ENCODE results near the gene CARTPT. TPM values are rescaled to one million over a fixed set of nuclear protein-coding genes. Genes with fewer than 3 reads are reported as not detected.

The CARTPT gene
- total RNA-seq, 2 experiments from 2014 or later = not detected

DNA sequence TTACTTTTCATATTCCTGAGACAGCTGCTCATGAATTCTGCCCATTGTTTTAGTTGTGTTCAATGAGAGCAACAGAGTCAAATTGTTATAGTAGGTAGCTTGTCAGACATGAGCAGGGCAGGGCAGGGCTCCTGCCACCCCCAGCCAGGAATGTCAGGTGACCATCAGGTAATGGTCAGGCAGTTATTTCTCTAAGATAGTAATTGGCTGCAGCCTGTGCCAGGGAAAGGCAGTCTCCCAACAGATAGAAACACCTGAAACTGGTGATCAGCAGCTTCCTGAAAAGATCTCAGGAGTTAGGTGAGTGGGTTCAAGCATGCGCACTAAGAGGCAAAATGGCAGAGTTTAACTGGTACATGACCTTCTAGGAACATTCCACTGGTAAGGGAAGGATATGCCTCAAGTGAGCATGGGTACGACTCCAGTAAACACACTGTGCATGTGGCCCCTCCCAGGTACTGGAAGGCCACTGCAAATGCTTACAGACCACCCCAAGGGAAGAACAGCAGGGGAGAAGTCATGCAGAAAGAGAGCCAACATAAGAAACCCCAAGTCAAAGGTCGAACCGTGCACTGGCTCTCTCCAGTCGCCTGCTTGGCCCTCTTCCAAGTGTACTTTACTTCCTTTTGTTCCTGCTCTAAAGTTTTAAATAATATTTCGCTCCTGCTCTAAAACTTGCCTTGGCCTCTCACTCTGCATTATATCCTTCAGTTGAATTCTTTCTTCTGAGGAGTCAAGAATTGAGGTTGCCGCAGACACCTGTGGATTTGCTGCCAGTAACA is 25.1 kb downstream of the CARTPT start:
- CTCF ChIA-PET = interaction anchor here (1.5 kb wide), 1 partner anchor 269 kb away, joined by 3 read pairs; no protein-coding TSS in a partner anchor
- H3K27me3 Mint-ChIP-seq = peaks cover 12% of the 10 kb centered on the region
- no peak for DNase-seq
- H3K4me3 Mint-ChIP-seq = no peak overlapping the region
- POLR2A ChIA-PET = no interaction called here
- H3K9me3 Mint-ChIP-seq = no peaks in the 10 kb centered on the region
- H3K27ac Mint-ChIP-seq = no peak overlapping the region
- H3K4me1 Mint-ChIP-seq = no peaks in the 10 kb centered on the region
- H3K36me3 Mint-ChIP-seq (ENCODE audit: low read depth) = no peaks in the 10 kb centered on the region

DNA sequence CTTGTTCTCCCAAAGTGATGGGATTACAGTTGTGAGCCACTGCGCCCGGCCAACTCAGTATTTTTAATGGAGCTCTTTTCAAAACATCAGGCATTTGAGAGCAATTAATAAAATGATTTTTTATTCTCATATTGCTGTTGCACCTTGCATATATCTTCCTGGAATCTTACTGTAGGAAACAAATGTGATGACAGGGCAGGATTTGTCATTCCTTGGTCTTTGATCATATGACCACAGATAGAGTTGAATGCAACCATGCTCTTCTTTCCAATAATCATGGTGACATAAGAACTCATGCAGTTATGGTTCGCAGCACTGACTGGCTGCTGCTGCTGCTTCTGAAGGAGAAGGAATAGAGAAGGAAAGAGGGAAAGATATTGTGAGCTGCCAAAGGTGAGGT is 28.1 kb downstream of the CARTPT start:
- H3K27ac Mint-ChIP-seq = no peak overlapping the region
- ChIA-PET POLR2A (no interaction called here), CTCF (no interaction called here)
- no peak overlapping the region for H3K4me3 Mint-ChIP-seq
- H3K4me1 Mint-ChIP-seq = no peaks in the 10 kb centered on the region
- H3K27me3 Mint-ChIP-seq = peaks cover 9% of the 10 kb centered on the region
- no peak for DNase-seq
- no peaks in the 10 kb centered on the region for H3K9me3 Mint-ChIP-seq
- no peaks in the 10 kb centered on the region for H3K36me3 Mint-ChIP-seq (ENCODE audit: low read depth)

GRCh38 chr5:71748360-71748759 is 29.3 kb downstream of the CARTPT start:
- H3K4me1 Mint-ChIP-seq = no peaks in the 10 kb centered on the region
- H3K27ac Mint-ChIP-seq = no peak overlapping the region
- no peak for DNase-seq
- no peaks in the 10 kb centered on the region for H3K36me3 Mint-ChIP-seq (ENCODE audit: low read depth)
- H3K27me3 Mint-ChIP-seq = peaks cover 4% of the 10 kb centered on the region
- H3K9me3 Mint-ChIP-seq = no peaks in the 10 kb centered on the region
- POLR2A ChIA-PET = no interaction called here
- CTCF ChIA-PET = no interaction called here
- H3K4me3 Mint-ChIP-seq = no peak overlapping the region

DNA sequence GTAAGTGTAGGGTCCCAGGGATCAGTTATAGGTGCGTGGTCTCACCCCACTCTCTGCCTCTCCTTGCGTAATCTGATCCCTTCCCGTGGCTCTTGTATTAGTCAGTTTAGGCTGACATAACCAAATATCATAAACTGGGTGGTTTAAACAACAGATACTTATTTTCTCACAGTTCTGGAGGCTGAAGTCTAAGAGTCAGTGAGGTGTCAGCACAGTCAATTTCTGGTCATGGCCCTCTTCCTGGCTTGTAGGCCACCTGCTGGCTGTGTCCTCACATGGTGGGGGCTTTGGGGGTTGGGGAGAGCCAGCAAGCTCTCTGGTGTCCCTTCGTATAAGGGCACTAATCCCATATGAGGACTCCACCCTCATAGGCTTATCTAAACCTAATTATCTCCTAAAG is 32.3 kb downstream of the CARTPT start:
- H3K36me3 Mint-ChIP-seq (ENCODE audit: low read depth) = no peaks in the 10 kb centered on the region
- CTCF ChIA-PET = no interaction called here
- POLR2A ChIA-PET = no interaction called here
- H3K4me1 Mint-ChIP-seq = no peaks in the 10 kb centered on the region
- H3K4me3 Mint-ChIP-seq = no peak overlapping the region
- H3K27me3 Mint-ChIP-seq = peaks cover 2% of the 10 kb centered on the region
- DNase-seq = no peak
- H3K9me3 Mint-ChIP-seq = no peaks in the 10 kb centered on the region
- H3K27ac Mint-ChIP-seq = no peak overlapping the region

GRCh38 chr5:71752441-71753190 is 33.5 kb downstream of the CARTPT start:
- Mint-ChIP-seq H3K4me3 (no peak overlapping the region), H3K9me3 (no peaks in the 10 kb centered on the region), H3K4me1 (peaks cover 2% of the 10 kb centered on the region), H3K36me3 (ENCODE audit: low read depth) (no peaks in the 10 kb centered on the region), H3K27me3 (peaks cover 2% of the 10 kb centered on the region), H3K27ac (no peak overlapping the region)
- ChIA-PET CTCF (no interaction called here), POLR2A (no interaction called here)
- no peak for DNase-seq

GRCh38 chr5:71757590-71758543 is 38.8 kb downstream of the CARTPT start:
- no peaks in the 10 kb centered on the region for H3K9me3 Mint-ChIP-seq
- peaks cover 2% of the 10 kb centered on the region for H3K4me1 Mint-ChIP-seq
- H3K27me3 Mint-ChIP-seq = peaks cover 7% of the 10 kb centered on the region
- POLR2A ChIA-PET = interaction anchor here (1.1 kb wide), 1 partner anchor 282 kb away, joined by 6 read pairs; no protein-coding TSS in a partner anchor
- DNase-seq = peak; percentile 58
- CTCF ChIA-PET = interaction anchor here (0.8 to 3.6 kb wide), 10 partner anchors 12 to 284 kb away, joined by 3 to 23 read pairs (median 4); partner anchors contain the start of gene MCCC2
- no peaks in the 10 kb centered on the region for H3K36me3 Mint-ChIP-seq (ENCODE audit: low read depth)
- H3K4me3 Mint-ChIP-seq = no peak overlapping the region
- H3K27ac Mint-ChIP-seq = no peak overlapping the region

GRCh38 chr5:71762826-71763225 is 43.8 kb downstream of the CARTPT start:
- Mint-ChIP-seq H3K9me3 (no peaks in the 10 kb centered on the region), H3K27me3 (peaks cover 10% of the 10 kb centered on the region), H3K27ac (no peak overlapping the region), H3K4me3 (no peak overlapping the region), H3K36me3 (ENCODE audit: low read depth) (no peaks in the 10 kb centered on the region), H3K4me1 (no peaks in the 10 kb centered on the region)
- ChIA-PET POLR2A (no interaction called here), CTCF (no interaction called here)
- DNase-seq = no peak

- POLR2A ChIA-PET = no interaction called here
- Mint-ChIP-seq H3K36me3 (ENCODE audit: low read depth) (no peaks in the 10 kb centered on the region), H3K27ac (no peak overlapping the region), H3K4me3 (no peak overlapping the region), H3K9me3 (no peaks in the 10 kb centered on the region), H3K27me3 (peaks cover 10% of the 10 kb centered on the region), H3K4me1 (no peaks in the 10 kb centered on the region)
- DNase-seq = no peak
- CTCF ChIA-PET = interaction anchor here (0.7 kb wide), 1 partner anchor 537 kb away, joined by 3 read pairs; no protein-coding TSS in a partner anchor
Observed at GRCh38 chr5:71767661-71768060, 48.6 kb downstream of the CARTPT start.

- ChIA-PET POLR2A (no interaction called here), CTCF (interaction anchor here (0.7 to 1.1 kb wide), 2 partner anchors 11 to 197 kb away, joined by 3 to 6 read pairs; no protein-coding TSS in a partner anchor)
- Mint-ChIP-seq H3K27ac (no peak overlapping the region), H3K4me1 (no peaks in the 10 kb centered on the region), H3K36me3 (ENCODE audit: low read depth) (no peaks in the 10 kb centered on the region), H3K4me3 (no peak overlapping the region), H3K27me3 (peaks cover 22% of the 10 kb centered on the region), H3K9me3 (no peaks in the 10 kb centered on the region)
- no peak for DNase-seq
Observed at GRCh38 chr5:71769287-71769686, 50.2 kb downstream of the CARTPT start.

- Mint-ChIP-seq H3K4me1 (no peaks in the 10 kb centered on the region), H3K27ac (no peak overlapping the region), H3K9me3 (no peaks in the 10 kb centered on the region), H3K36me3 (ENCODE audit: low read depth) (no peaks in the 10 kb centered on the region), H3K27me3 (peaks cover 23% of the 10 kb centered on the region), H3K4me3 (no peak overlapping the region)
- ChIA-PET CTCF (interaction anchor here (1.1 kb wide), 1 partner anchor 12 kb away, joined by 6 read pairs; no protein-coding TSS in a partner anchor), POLR2A (no interaction called here)
- no peak for DNase-seq
Observed at GRCh38 chr5:71770381-71770780, 51.3 kb downstream of the CARTPT start.

Measured in activated CD4-positive, alpha-beta memory T cell treated with anti-CD3 and anti-CD28 coated beads, Interleukin-2, amount 10 ng/mL, durations not matched to agents 7 days and 5 days (primary cell).